CD4-positive, alpha-beta memory T cell (primary cell): Measurements from ENCODE around the gene ACAD11. TPM values are rescaled to one million over a fixed set of nuclear protein-coding genes. Genes with fewer than 3 reads are reported as not detected.

ENCODE experiments used
- CTCF ChIA-PET: fragments of 350-600 bp; sonication (Branson Sonifier 250); formaldehyde crosslinking; loops from one replicate; lab custom pipeline; 2021; ENCODE audit warnings: inconsistent platforms; ENCODE audit not compliant: partially characterized antibody; lab: Charles Lee
- POLR2A ChIA-PET: fragments of 350-600 bp; sonication (Branson Sonifier 250); formaldehyde crosslinking; loops from one replicate; lab custom pipeline; 2021; ENCODE audit not compliant: partially characterized antibody; lab: Charles Lee
- DNase-seq, 5 donors: peaks; one replicate each; pipeline versions ENCODE4 v3.0.0 to v3.0.0-alpha.2; 2020 to 2022; ENCODE audit warnings: mixed read lengths in 1 of 5
- H3K27ac ChIP-seq: one replicate; pipeline ENCODE4 v1.7.0; 2013; ENCODE audit warnings: low read depth, low read length
- H3K27me3 ChIP-seq: 2 replicates; pipeline ENCODE4 v1.7.0; 2013; ENCODE audit warnings: mild to moderate bottlenecking, low read length, moderate library complexity; ENCODE audit not compliant: insufficient read depth
- H3K36me3 ChIP-seq: 2 replicates; pipeline ENCODE4 v1.7.0; 2013; ENCODE audit warnings: mild to moderate bottlenecking, low read length, moderate library complexity; ENCODE audit not compliant: insufficient read depth
- H3K4me1 ChIP-seq: 2 replicates; pipeline ENCODE4 v1.7.0; 2013; ENCODE audit warnings: mild to moderate bottlenecking, low read length, moderate library complexity; ENCODE audit not compliant: insufficient read depth
- H3K4me3 ChIP-seq, 2 donors: one replicate each; pipeline ENCODE4 v1.7.0; 2013; ENCODE audit warnings: low read length in 2 of 2, mild to moderate bottlenecking in 1 of 2
- H3K9me3 ChIP-seq, 2 donors: one replicate each; pipeline ENCODE4 v1.7.0; 2013; ENCODE audit warnings: low read length in 2 of 2, control low read depth in 1 of 2; ENCODE audit not compliant: control insufficient read depth in 1 of 2
- H3K27ac Mint-ChIP-seq, 7 donors: one replicate each; pipeline ENCODE4 v1.8.0; 2020 to 2021; ENCODE audit warnings: mixed read lengths in 7 of 7, mild to moderate bottlenecking in 6 of 7, inconsistent platforms in 3 of 7, moderate library complexity in 3 of 7
- H3K27me3 Mint-ChIP-seq, 2 donors: one replicate each; pipeline ENCODE4 v1.8.0; 2020 to 2021; ENCODE audit warnings: mixed read lengths in 2 of 2
- H3K36me3 Mint-ChIP-seq, 2 donors: one replicate each; pipeline ENCODE4 v1.8.0; 2020 to 2021; ENCODE audit warnings: mixed read lengths in 2 of 2, inconsistent platforms in 1 of 2, mild to moderate bottlenecking in 1 of 2
- H3K4me1 Mint-ChIP-seq, 4 donors: one replicate each; pipeline ENCODE4 v1.8.0; 2020 to 2021; ENCODE audit warnings: mixed read lengths in 4 of 4, mild to moderate bottlenecking in 1 of 4
- H3K4me3 Mint-ChIP-seq, 8 donors: one replicate each; pipeline ENCODE4 v1.8.0; 2020 to 2021; ENCODE audit warnings: mixed read lengths in 8 of 8, mild to moderate bottlenecking in 7 of 8, moderate library complexity in 6 of 8, inconsistent platforms in 3 of 8
- H3K9me3 Mint-ChIP-seq, 8 donors: one replicate each; pipeline ENCODE4 v1.8.0; 2020 to 2021; ENCODE audit warnings: mixed read lengths in 8 of 8, mild to moderate bottlenecking in 5 of 8, inconsistent platforms in 3 of 8, moderate library complexity in 1 of 8
- intact Hi-C: fragments of 100-400 bp; cut with micrococcal nuclease; formaldehyde crosslinking; loops from one replicate; pipeline ENCODE4 v1.15.1; 2023
- polyA plus RNA-seq, 2 donors: library from polyadenylated mRNA; unstranded; fragments of 300-500 nt; fragmentation: Illumina TruSeq; gene quantifications; one replicate each; pipeline ENCODE4 v1.2.3, GENCODE V29; 2021
- total RNA-seq, 2 experiments: library from RNA; stranded (reverse); gene quantifications; one replicate each; pipeline ENCODE4 v1.2.3, GENCODE V29; 2021

The ACAD11 gene
- total and polyA plus RNA-seq, 4 experiments from 2014 or later, result 1.7 to 26.9 (median 13.1) TPM

- peak overlapping the region; percentile 96 to 99 (median 98) for H3K4me3 Mint-ChIP-seq
- peak overlapping the region; percentile 78 to 99 for H3K4me3 ChIP-seq
- peak overlapping the region; percentile 83 for H3K27ac ChIP-seq
- H3K9me3 ChIP-seq, result no peaks in the 10 kb centered on the region
- H3K36me3 ChIP-seq, result no peaks in the 10 kb centered on the region
- no peak for DNase-seq
- CTCF ChIA-PET, result interaction anchor here (1.0 to 2.8 kb wide), 3 partner anchors 21 to 25 kb away, joined by 3 to 7 read pairs (median 3); no protein-coding TSS in a partner anchor
- peaks cover 0 to 16% of the 10 kb centered on the region in 2 donors for H3K36me3 Mint-ChIP-seq
- no peaks in the 10 kb centered on the region for H3K27me3 Mint-ChIP-seq
- peaks cover 39 to 69% (median 49%) of the 10 kb centered on the region in 4 donors for H3K4me1 Mint-ChIP-seq
- no peaks in the 10 kb centered on the region for H3K27me3 ChIP-seq
- POLR2A ChIA-PET, result interaction anchor here (0.5 to 2.1 kb wide), 9 partner anchors 8 to 1574 kb away, joined by 3 to 7 read pairs (median 3); partner anchors contain the start of genes CDV3 and DNAJC13
- H3K4me1 ChIP-seq, result peaks cover 53% of the 10 kb centered on the region
- no peaks in the 10 kb centered on the region for H3K9me3 Mint-ChIP-seq
- intact Hi-C loops, result loop anchor here (1.0 to 10.0 kb wide), 5 partner anchors 62 to 1824 kb away; partner anchors contain the start of genes ANAPC13, ASTE1, CDV3 and CEP63
- H3K27ac Mint-ChIP-seq, result peak overlapping the region; percentile 95 to 98 (median 97)
These were observed 1.1 kb upstream of the ACAD11 start for GRCh38 chr3:132660811-132661070.

- DNase-seq, result peak; percentile 73 to 78 (median 76)
- ChIA-PET CTCF (interaction anchor here (1.1 to 2.8 kb wide), 3 partner anchors 17 to 25 kb away, joined by 3 to 7 read pairs (median 6); no protein-coding TSS in a partner anchor), POLR2A (interaction anchor here (0.5 to 2.1 kb wide), 9 partner anchors 8 to 1573 kb away, joined by 3 to 7 read pairs (median 3); partner anchors contain the start of genes CDV3 and DNAJC13)
- Mint-ChIP-seq H3K27ac (peak within 1 kb of the TSS; percentile 95 to 98 (median 97)), H3K27me3 (no peaks in the 10 kb centered on the region), H3K9me3 (no peaks in the 10 kb centered on the region), H3K4me3 (peak within 1 kb of the TSS; percentile 96 to 99 (median 98)), H3K4me1 (peaks cover 41 to 73% (median 52%) of the 10 kb centered on the region in 4 donors), H3K36me3 (peaks cover 0 to 16% of the 10 kb centered on the region in 2 donors)
- peak within 1 kb of the TSS; percentile 78 to 99 for H3K4me3 ChIP-seq
- no peaks in the 10 kb centered on the region for H3K27me3 ChIP-seq
- H3K4me1 ChIP-seq, result peaks cover 53% of the 10 kb centered on the region
- intact Hi-C loops, result loop anchor here (1.0 to 10.0 kb wide), 5 partner anchors 63 to 1825 kb away; partner anchors contain the start of genes ANAPC13, ASTE1, CDV3 and CEP63
- H3K9me3 ChIP-seq, result no peaks in the 10 kb centered on the region
- H3K36me3 ChIP-seq, result no peaks in the 10 kb centered on the region
- peak within 1 kb of the TSS; percentile 83 for H3K27ac ChIP-seq
These were observed 622 bp upstream of the ACAD11 start, which contains the start of gene UBA5 for GRCh38 chr3:132660052-132660810. UBA5 (plus strand) TSS chr3:132660329; CDS start chr3:132660538, 209 bp downstream.

- DNase-seq, result peak in 1 of 5 donors; percentile 1
- ChIA-PET POLR2A (interaction anchor here (1.2 to 2.1 kb wide), 2 partner anchors 13 to 60 kb away, joined by 4 read pairs; no protein-coding TSS in a partner anchor), CTCF (interaction anchor here (0.7 to 2.8 kb wide), 4 partner anchors 13 to 765 kb away, joined by 3 to 7 read pairs (median 4); no protein-coding TSS in a partner anchor)
- Mint-ChIP-seq H3K27ac (peak overlapping the region; percentile 71 to 98 (median 97)), H3K4me3 (peak overlapping the region; percentile 96 to 99 (median 98)), H3K9me3 (no peaks in the 10 kb centered on the region), H3K4me1 (peaks cover 35 to 68% (median 47%) of the 10 kb centered on the region in 4 donors), H3K27me3 (no peaks in the 10 kb centered on the region), H3K36me3 (peaks cover 0 to 16% of the 10 kb centered on the region in 2 donors)
- peak overlapping the region; percentile 83 for H3K27ac ChIP-seq
- no peaks in the 10 kb centered on the region for H3K27me3 ChIP-seq
- H3K9me3 ChIP-seq, result no peaks in the 10 kb centered on the region
- intact Hi-C loops, result no loop called here
- peaks cover 53% of the 10 kb centered on the region for H3K4me1 ChIP-seq
- no peaks in the 10 kb centered on the region for H3K36me3 ChIP-seq
- peak overlapping the region; percentile 78 to 99 for H3K4me3 ChIP-seq
These were observed 627 bp downstream of the ACAD11 start for GRCh38 chr3:132659000-132659364.

GRCh38 chr3:132657869-132658747 lies 1.5 kb downstream of the ACAD11 start:
- intact Hi-C loops, result no loop called here
- Mint-ChIP-seq H3K36me3 (peaks cover 0 to 16% of the 10 kb centered on the region in 2 donors), H3K4me3 (peak overlapping the region; percentile 43 to 99 (median 98)), H3K27ac (peak overlapping the region in 4 of 7 donors; percentile 38 to 98 (median 46)), H3K4me1 (peaks cover 30 to 61% (median 41%) of the 10 kb centered on the region in 4 donors), H3K9me3 (no peaks in the 10 kb centered on the region), H3K27me3 (no peaks in the 10 kb centered on the region)
- H3K4me3 ChIP-seq, result no peak overlapping the region
- H3K36me3 ChIP-seq, result no peaks in the 10 kb centered on the region
- no peaks in the 10 kb centered on the region for H3K27me3 ChIP-seq
- CTCF ChIA-PET, result interaction anchor here (0.7 to 1.9 kb wide), 4 partner anchors 10 to 766 kb away, joined by 3 to 6 read pairs (median 3); no protein-coding TSS in a partner anchor
- POLR2A ChIA-PET, result interaction anchor here (0.7 to 1.2 kb wide), 2 partner anchors 13 to 29 kb away, joined by 3 to 4 read pairs; no protein-coding TSS in a partner anchor
- no peak for DNase-seq
- no peaks in the 10 kb centered on the region for H3K9me3 ChIP-seq
- H3K4me1 ChIP-seq, result peaks cover 49% of the 10 kb centered on the region
- no peak overlapping the region for H3K27ac ChIP-seq

GRCh38 chr3:132655471-132655870 lies 4.1 kb downstream of the ACAD11 start:
- Histone ChIP-seq H3K4me1 (peaks cover 25% of the 10 kb centered on the region), H3K9me3 (no peaks in the 10 kb centered on the region), H3K4me3 (no peak overlapping the region), H3K36me3 (no peaks in the 10 kb centered on the region), H3K27me3 (no peaks in the 10 kb centered on the region), H3K27ac (no peak overlapping the region)
- Mint-ChIP-seq H3K27me3 (no peaks in the 10 kb centered on the region), H3K9me3 (no peaks in the 10 kb centered on the region), H3K36me3 (peaks cover 0 to 12% of the 10 kb centered on the region in 2 donors), H3K4me3 (no peak overlapping the region), H3K27ac (no peak overlapping the region), H3K4me1 (peaks cover 18 to 40% (median 27%) of the 10 kb centered on the region in 4 donors)
- intact Hi-C loops, result no loop called here
- DNase-seq, result no peak
- POLR2A ChIA-PET, result no interaction called here
- CTCF ChIA-PET, result interaction anchor here (3.3 kb wide), 1 partner anchor 13 kb away, joined by 11 read pairs; no protein-coding TSS in a partner anchor

GRCh38 chr3:132654721-132655120 lies 4.9 kb downstream of the ACAD11 start:
- Mint-ChIP-seq H3K36me3 (peaks cover 0 to 5% of the 10 kb centered on the region in 2 donors), H3K4me1 (peaks cover 18 to 33% (median 25%) of the 10 kb centered on the region in 4 donors), H3K9me3 (no peaks in the 10 kb centered on the region), H3K4me3 (no peak overlapping the region), H3K27ac (no peak overlapping the region), H3K27me3 (no peaks in the 10 kb centered on the region)
- intact Hi-C loops, result no loop called here
- no peak for DNase-seq
- Histone ChIP-seq H3K27me3 (no peaks in the 10 kb centered on the region), H3K4me1 (peaks cover 25% of the 10 kb centered on the region), H3K27ac (no peak overlapping the region), H3K4me3 (no peak overlapping the region), H3K36me3 (no peaks in the 10 kb centered on the region), H3K9me3 (no peaks in the 10 kb centered on the region)
- ChIA-PET CTCF (interaction anchor here (3.3 kb wide), 1 partner anchor 12 kb away, joined by 11 read pairs; no protein-coding TSS in a partner anchor), POLR2A (no interaction called here)
